HepG2 (cell line): ENCODE results near the gene DCN. TPM values are rescaled to one million over a fixed set of nuclear protein-coding genes. Genes with fewer than 3 reads are reported as not detected.

Experiments used
- ATAC-seq: fragments of 200-7000 bp; cut with Tn5 transposase; 3 replicates; pipeline ENCODE4 v1.9.1; 2020; ENCODE audit warnings: mild to moderate bottlenecking, moderate library complexity
- BruUV-seq: library from RNA; stranded (reverse); fragments of 400-500 nt; replicated peaks from 2 replicates; lab custom pipeline; 2021; lab: Mats Ljungman, UMichigan
- CTCF ChIA-PET: fragments of 300-600 bp; formaldehyde crosslinking; extraction: SDS; loops from one replicate; lab custom pipeline; 2021; ENCODE audit warnings: low total read pairs, inconsistent platforms, low intra/inter-chr PET ratio; lab: Yijun Ruan, JAX
- POLR2A ChIA-PET: fragments of 350-600 bp; sonication (Branson Sonifier 250); formaldehyde crosslinking; loops from one replicate; lab custom pipeline; 2020; ENCODE audit warnings: antibody characterized with exemption, inconsistent platforms; lab: Yijun Ruan, JAX
- DNase-seq: peaks from one replicate; pipeline ENCODE4 v3.0.0-alpha.2; 2015; ENCODE audit warnings: low spot score
- FAIRE-seq: peaks from 3 replicates; lab custom pipeline; 2011; peaks lifted over from hg19 to GRCh38; lab: Jason Lieb, UNC
- H2AFZ ChIP-seq: one replicate; pipeline ENCODE4 v1.6.1; 2011; ENCODE audit warnings: low read length, inconsistent platforms
- H3K27ac ChIP-seq: fragments of 300-600 bp; 3 replicates; pipeline ENCODE4 v1.8.0; 2011; ENCODE audit warnings: mixed run types, mild to moderate bottlenecking, mixed read lengths, low read length, inconsistent platforms; ENCODE audit not compliant: insufficient read depth; ENCODE audit errors: extremely low read length
- H3K27me3 ChIP-seq, 2 experiments: fragments of 200-600 bp in 1 of 2; 2 replicates in 1 of 2; 3 replicates in 1 of 2; pipeline versions ENCODE4 v1.6.0 to v1.8.0; 2011; ENCODE audit warnings: low read length in 2 of 2, mild to moderate bottlenecking in 2 of 2, moderate library complexity in 2 of 2, inconsistent platforms in 1 of 2; ENCODE audit not compliant: insufficient read depth in 2 of 2, control insufficient read depth in 1 of 2
- H3K36me3 ChIP-seq, 2 experiments: fragments of 200-600 bp in 1 of 2; replicated peaks in 1 of 2; 2 replicates in 1 of 2; 3 replicates in 1 of 2; pipeline versions ENCODE4 v1.5.1 to v1.8.0; 2011; ENCODE audit warnings: low read length in 2 of 2, inconsistent platforms in 1 of 2; ENCODE audit not compliant: insufficient read depth in 2 of 2, control insufficient read depth in 1 of 2
- H3K4me1 ChIP-seq: 2 replicates; pipeline ENCODE4 v1.5.1; 2012; ENCODE audit warnings: low read length, inconsistent platforms; ENCODE audit not compliant: insufficient read depth
- H3K4me2 ChIP-seq: 2 replicates; pipeline ENCODE4 v1.6.0; 2011; ENCODE audit warnings: low read depth, low read length, inconsistent platforms
- H3K4me3 ChIP-seq, 3 experiments: fragments of 200-600 bp in 1 of 3; sonication (generic), shearing (Covaris generic) in 1 of 3; replicated peaks in 1 of 3; 2 replicates each; pipeline ENCODE4 v1.5.1; 2011 to 2016; ENCODE audit warnings: low read length in 3 of 3, inconsistent platforms in 2 of 3, low read depth in 2 of 3, mild to moderate bottlenecking in 2 of 3, control low read depth in 1 of 3, mixed read lengths in 1 of 3; ENCODE audit not compliant: insufficient read depth in 1 of 3
- H3K79me2 ChIP-seq: one replicate; pipeline ENCODE4 v1.6.1; 2011; ENCODE audit warnings: low read length, inconsistent platforms; ENCODE audit not compliant: insufficient read depth
- H3K9ac ChIP-seq: 2 replicates; pipeline ENCODE4 v1.6.0; 2011; ENCODE audit warnings: mild to moderate bottlenecking, low read depth, low read length, inconsistent platforms; ENCODE audit not compliant: insufficient read depth
- H3K9me3 ChIP-seq: 2 replicates; pipeline ENCODE4 v1.5.1; 2012; ENCODE audit warnings: mild to moderate bottlenecking, low read length
- H4K20me1 ChIP-seq: 2 replicates; pipeline ENCODE4 v1.6.0; 2011; ENCODE audit warnings: inconsistent platforms, mild to moderate bottlenecking, low read length, moderate library complexity; ENCODE audit not compliant: insufficient read depth
- CREM ChIP-seq, 2 experiments: sonication (generic) in 1 of 2; formaldehyde crosslinking in 1 of 2; IDR thresholded peaks; 2 replicates each; pipeline versions ENCODE4 v1.4.0 to v1.6.1; 2016 to 2020; ENCODE audit warnings: antibody characterized with exemption in 1 of 2, mild to moderate bottlenecking in 1 of 2, missing genetic modification reagents in 1 of 2
- HDAC1 ChIP-seq: sonication (generic); formaldehyde crosslinking; IDR thresholded peaks from 2 replicates; pipeline ENCODE4 v1.5.1; 2020; ENCODE audit warnings: mild to moderate bottlenecking, missing genetic modification reagents
- IKZF5 ChIP-seq: IDR thresholded peaks from 2 replicates; pipeline ENCODE4 v1.6.1; 2018; ENCODE audit warnings: missing genetic modification reagents, mild to moderate bottlenecking, missing compliant biosample characterization
- IRF9 ChIP-seq: sonication (generic); formaldehyde crosslinking; IDR thresholded peaks from 2 replicates; pipeline ENCODE4 v1.8.0; 2022; ENCODE audit warnings: missing genetic modification reagents, mild to moderate bottlenecking, borderline replicate concordance
- NR3C1 ChIP-seq: sonication (generic); formaldehyde crosslinking; IDR thresholded peaks from 2 replicates; pipeline ENCODE4 v1.4.0; 2020; ENCODE audit warnings: missing genetic modification reagents
- REPIN1 ChIP-seq: sonication (generic); formaldehyde crosslinking; IDR thresholded peaks from 2 replicates; pipeline ENCODE4 v1.8.0; 2022; ENCODE audit warnings: missing genetic modification reagents, low read depth, mild to moderate bottlenecking, borderline replicate concordance
- SP5 ChIP-seq: IDR thresholded peaks from 2 replicates; pipeline ENCODE4 v1.6.1; 2016; ENCODE audit warnings: low read depth, borderline replicate concordance
- WGBS: methylation state at CpG from one replicate; pipeline ENCODE4 v1.1.6; 2017; ENCODE audit warnings: low lambda C conversion rate; 5-methylcytosine and 5-hydroxymethylcytosine counted together
- in situ Hi-C: cut with HindIII; loops from 2 replicates; pipeline ENCODE4 v1.10.0; 2017; ENCODE audit warnings: low pct_unique_long_range_greater_than_20kb; ENCODE audit not compliant: extremely low pct_ligation_motif_present
- intact Hi-C: fragments of 100-400 bp; cut with micrococcal nuclease; formaldehyde crosslinking; loops from one replicate; pipeline ENCODE4 v1.10.0; 2022; ENCODE audit not compliant: unreplicated experiment
- polyA plus RNA-seq, 8 experiments: library from polyadenylated mRNA; depleted of rRNA in 3 of 8; stranded (reverse) in 7 of 8; unstranded in 1 of 8; fragments of >200 nt; fragmentation: Illumina TruSeq in 4 of 8; extraction: Trizol in 4 of 8; gene quantifications; 2 replicates each; pipeline versions ENCODE4 v1.2.1 to v1.2.3, GENCODE V29; 2011 to 2016; ENCODE audit warnings: low read depth in 4 of 8, missing spikeins in 1 of 8, mixed read lengths in 1 of 8; ENCODE audit not compliant: insufficient read depth in 1 of 8
- total RNA-seq, 5 experiments: library from RNA; depleted of rRNA; stranded (reverse); fragments of >200 nt; fragmentation: Illumina TruSeq; extraction: Trizol; gene quantifications; 2 replicates each; pipeline ENCODE4 v1.2.3, GENCODE V29; 2016; ENCODE audit warnings: low read depth in 1 of 5

DCN gene
- total and polyA plus RNA-seq, 2 of the 13 experiments (the other 11 are each of a cell fraction or from before 2014, with no cell fraction given), result not detected

GRCh38 chr12:91143206-91143605, 39.4 kb downstream of the DCN start:
- H3K27me3 ChIP-seq, result no peaks in the 10 kb centered on the region
- no peaks in the 10 kb centered on the region for H3K4me1 ChIP-seq
- ATAC-seq, result no peak
- no peak for TF ChIP-seq REPIN1 (CRISPR knock-in tag)
- no peak for TF ChIP-seq HDAC1
- no peak for TF ChIP-seq IRF9
- TF ChIP-seq NR3C1 (CRISPR knock-in tag), result no peak
- TF ChIP-seq IKZF5, result no peak
- no peak for TF ChIP-seq SP5 (CRISPR knock-in tag)
- no peak for TF ChIP-seq CREM (IDR thresholded peaks at IDR 0.05)
- TF ChIP-seq CREM (CRISPR knock-in tag; IDR thresholded peaks at IDR 0.05), result no peak
- TF ChIP-seq, all 625 proteins: peak for 0
- Histone ChIP-seq H3K79me2 (no peaks in the 10 kb centered on the region), H3K4me3 (no peak overlapping the region), H3K27ac (no peak overlapping the region), H3K36me3 (no peaks in the 10 kb centered on the region), H3K9ac (no peak overlapping the region), H3K4me2 (no peak overlapping the region), H3K9me3 (no peaks in the 10 kb centered on the region), H2AFZ (no peak overlapping the region), H4K20me1 (no peaks in the 10 kb centered on the region)
- BruUV-seq, result no TSS peak
- intact Hi-C loops, result no loop called here
- FAIRE-seq, result no peak
- DNase-seq, result no peak
- in situ Hi-C loops, result no loop called here
- POLR2A ChIA-PET, result no interaction called here
- CTCF ChIA-PET, result no interaction called here
- 0% methylated on average over 3 of the region's 3 CpGs for whole genome bisulfite sequencing
